ENCODE measurements around the gene ANKMY2.

GRCh38 chr7:16615228-16615627 lies 30.3 kb downstream of the ANKMY2 start:
- no peak for TF ChIP-seq CTCF (IDR thresholded peaks at IDR 0.05 in 4 of 5, conservative IDR thresholded peaks at IDR 0.05 in 1 of 5)
- TF ChIP-seq POLR2A (IDR thresholded peaks at IDR 0.05) = no peak
